ENCODE results near the gene CD109. TPM values are rescaled to one million over a fixed set of nuclear protein-coding genes. Genes with fewer than 3 reads are reported as not detected.
"Not testable (repeated sequence)": the region's sequence is repeated elsewhere in the genome, so short reads cannot be mapped to it uniquely, and the experiment has no call there.

The CD109 gene
- total RNA-seq, 1 experiment from 2014 or later: 8.7 TPM

DNA sequence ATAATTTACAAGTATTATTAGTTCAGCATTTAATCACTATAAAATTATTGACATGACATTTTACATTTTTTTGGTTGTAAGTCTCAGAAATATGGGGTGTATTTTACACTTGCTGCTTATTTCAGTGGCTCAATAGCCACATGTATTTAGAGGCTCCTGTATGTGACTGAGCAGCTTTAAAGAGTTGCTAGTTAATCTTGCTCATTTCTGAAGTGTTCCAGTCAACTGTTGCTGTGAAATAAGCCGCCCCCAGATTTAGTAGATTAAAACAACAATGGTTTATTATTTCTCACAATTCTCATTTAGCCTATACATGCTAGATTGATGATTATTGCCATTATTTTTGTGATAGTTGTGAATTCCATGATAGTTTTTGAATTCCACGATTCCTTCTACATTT is 23.0 kb downstream of the CD109 start:
- Histone ChIP-seq H3K9me3 (ENCODE audit: low read depth, low read length, poor library complexity, severe bottlenecking) (peaks cover 6% of the 10 kb centered on the region), H3K27ac (ENCODE audit: low read depth, low read length, poor library complexity, severe bottlenecking) (no peak overlapping the region), H3K4me1 (ENCODE audit: insufficient read depth, low read length, poor library complexity, severe bottlenecking) (peaks cover 6% of the 10 kb centered on the region), H3K27me3 (replicated peaks; ENCODE audit: insufficient read depth, low read depth, low read length, poor library complexity) (no peaks in the 10 kb centered on the region), H3K4me3 (ENCODE audit: low read depth, low read length, poor library complexity, severe bottlenecking) (no peak overlapping the region), H3K36me3 (ENCODE audit: insufficient read depth, low read length, poor library complexity, severe bottlenecking) (no peaks in the 10 kb centered on the region)
- CTCF ChIA-PET: no interaction called here
- POLR2A ChIA-PET (ENCODE audit: low non-redundant PET): no interaction called here
- intact Hi-C loops (cut with micrococcal nuclease; ENCODE audit: unreplicated experiment): no loop called here
- TF ChIP-seq, protein P1, sequence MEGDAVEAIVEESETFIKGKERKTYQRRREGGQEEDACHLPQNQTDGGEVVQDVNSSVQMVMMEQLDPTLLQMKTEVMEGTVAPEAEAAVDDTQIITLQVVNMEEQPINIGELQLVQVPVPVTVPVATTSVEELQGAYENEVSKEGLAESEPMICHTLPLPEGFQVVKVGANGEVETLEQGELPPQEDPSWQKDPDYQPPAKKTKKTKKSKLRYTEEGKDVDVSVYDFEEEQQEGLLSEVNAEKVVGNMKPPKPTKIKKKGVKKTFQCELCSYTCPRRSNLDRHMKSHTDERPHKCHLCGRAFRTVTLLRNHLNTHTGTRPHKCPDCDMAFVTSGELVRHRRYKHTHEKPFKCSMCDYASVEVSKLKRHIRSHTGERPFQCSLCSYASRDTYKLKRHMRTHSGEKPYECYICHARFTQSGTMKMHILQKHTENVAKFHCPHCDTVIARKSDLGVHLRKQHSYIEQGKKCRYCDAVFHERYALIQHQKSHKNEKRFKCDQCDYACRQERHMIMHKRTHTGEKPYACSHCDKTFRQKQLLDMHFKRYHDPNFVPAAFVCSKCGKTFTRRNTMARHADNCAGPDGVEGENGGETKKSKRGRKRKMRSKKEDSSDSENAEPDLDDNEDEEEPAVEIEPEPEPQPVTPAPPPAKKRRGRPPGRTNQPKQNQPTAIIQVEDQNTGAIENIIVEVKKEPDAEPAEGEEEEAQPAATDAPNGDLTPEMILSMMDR (conservative IDR thresholded peaks at IDR 0.05; ENCODE audit: low read depth, low read length): no peak
- TF ChIP-seq EZH2 (IDR thresholded peaks at IDR 0.05; ENCODE audit: borderline replicate concordance, low read depth, low read length, poor library complexity, severe bottlenecking): no peak
- BruUV-seq (replicated peaks): no TSS peak
- no peak for DNase-seq (ENCODE audit: low spot score)

DNA sequence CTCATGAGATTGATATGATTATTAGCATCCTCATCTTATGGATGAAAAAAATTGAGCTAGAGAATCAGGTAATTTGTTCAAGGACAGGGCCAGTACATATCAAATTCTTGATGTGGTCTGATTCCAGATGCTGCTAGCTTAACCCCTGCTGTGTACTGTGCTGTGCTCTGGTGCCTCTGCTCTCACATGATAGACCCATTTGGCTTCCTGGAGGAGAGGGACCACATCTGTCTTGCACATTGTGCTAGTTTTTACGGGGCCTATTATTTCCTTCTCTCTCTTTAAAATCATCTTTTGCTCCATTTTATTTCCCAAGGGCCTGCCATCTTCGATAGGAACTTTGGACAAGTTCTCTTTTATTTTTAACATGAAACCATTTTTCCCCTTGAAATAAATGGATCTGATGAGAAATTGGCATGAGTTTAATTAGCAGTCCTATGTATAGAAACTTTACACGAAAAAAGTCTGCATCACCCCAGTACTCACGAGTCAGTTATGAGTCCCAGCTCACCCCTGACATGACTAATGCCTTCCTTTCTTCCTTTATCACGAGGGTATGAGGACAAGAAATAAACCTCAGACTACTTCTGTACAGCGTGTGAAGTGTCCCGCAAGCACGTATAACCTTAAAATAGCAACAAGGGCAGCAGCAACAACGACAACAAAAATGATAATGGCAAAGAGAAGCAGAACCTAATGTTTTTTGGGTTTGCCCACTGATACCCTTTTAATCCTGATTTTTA is 26.5 kb downstream of the CD109 start:
- H3K4me1 ChIP-seq (ENCODE audit: insufficient read depth, low read length, poor library complexity, severe bottlenecking): no peaks in the 10 kb centered on the region
- no peaks in the 10 kb centered on the region for H3K36me3 ChIP-seq (ENCODE audit: insufficient read depth, low read length, poor library complexity, severe bottlenecking)
- no peaks in the 10 kb centered on the region for H3K27me3 ChIP-seq (replicated peaks; ENCODE audit: insufficient read depth, low read depth, low read length, poor library complexity)
- H3K9me3 ChIP-seq (ENCODE audit: low read depth, low read length, poor library complexity, severe bottlenecking): no peaks in the 10 kb centered on the region
- no peak overlapping the region for H3K27ac ChIP-seq (ENCODE audit: low read depth, low read length, poor library complexity, severe bottlenecking)
- no peak overlapping the region for H3K4me3 ChIP-seq (ENCODE audit: low read depth, low read length, poor library complexity, severe bottlenecking)
- no peak for DNase-seq (ENCODE audit: low spot score)
- intact Hi-C loops (cut with micrococcal nuclease; ENCODE audit: unreplicated experiment): no loop called here
- POLR2A ChIA-PET (ENCODE audit: low non-redundant PET): no interaction called here
- CTCF ChIA-PET: no interaction called here
- TF ChIP-seq EZH2 (IDR thresholded peaks at IDR 0.05; ENCODE audit: borderline replicate concordance, low read depth, low read length, poor library complexity, severe bottlenecking): no peak
- TF ChIP-seq, protein P1 (conservative IDR thresholded peaks at IDR 0.05; ENCODE audit: low read depth, low read length): no peak
- BruUV-seq (replicated peaks): no TSS peak

DNA sequence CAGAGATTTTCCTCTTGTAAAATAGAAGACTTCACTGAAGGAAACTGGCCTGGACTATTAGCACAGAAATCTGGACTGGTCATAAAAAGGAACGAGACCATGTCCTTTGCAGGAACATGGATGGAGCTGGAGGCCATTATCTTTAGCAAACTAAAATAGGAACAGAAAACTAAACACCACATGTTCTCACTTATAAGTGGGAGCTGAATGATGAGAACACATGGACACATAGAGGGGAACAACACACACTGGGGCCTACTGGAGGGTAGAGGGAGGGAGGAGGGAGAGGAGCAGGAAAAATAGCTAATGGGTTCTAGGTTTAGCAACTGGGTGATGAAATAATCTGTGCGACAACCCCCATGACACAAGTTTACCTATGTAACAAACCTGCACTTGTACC is 27.5 kb downstream of the CD109 start:
- H3K27ac ChIP-seq (ENCODE audit: low read depth, low read length, poor library complexity, severe bottlenecking); intact Hi-C loops (cut with micrococcal nuclease; ENCODE audit: unreplicated experiment); BruUV-seq (replicated peaks); H3K36me3 ChIP-seq (ENCODE audit: insufficient read depth, low read length, poor library complexity, severe bottlenecking); CTCF ChIA-PET; POLR2A ChIA-PET (ENCODE audit: low non-redundant PET); H3K27me3 ChIP-seq (replicated peaks; ENCODE audit: insufficient read depth, low read depth, low read length, poor library complexity); H3K4me3 ChIP-seq (ENCODE audit: low read depth, low read length, poor library complexity, severe bottlenecking); DNase-seq (ENCODE audit: low spot score); H3K4me1 ChIP-seq (ENCODE audit: insufficient read depth, low read length, poor library complexity, severe bottlenecking); H3K9me3 ChIP-seq (ENCODE audit: low read depth, low read length, poor library complexity, severe bottlenecking): not testable (repeated sequence)

DNA sequence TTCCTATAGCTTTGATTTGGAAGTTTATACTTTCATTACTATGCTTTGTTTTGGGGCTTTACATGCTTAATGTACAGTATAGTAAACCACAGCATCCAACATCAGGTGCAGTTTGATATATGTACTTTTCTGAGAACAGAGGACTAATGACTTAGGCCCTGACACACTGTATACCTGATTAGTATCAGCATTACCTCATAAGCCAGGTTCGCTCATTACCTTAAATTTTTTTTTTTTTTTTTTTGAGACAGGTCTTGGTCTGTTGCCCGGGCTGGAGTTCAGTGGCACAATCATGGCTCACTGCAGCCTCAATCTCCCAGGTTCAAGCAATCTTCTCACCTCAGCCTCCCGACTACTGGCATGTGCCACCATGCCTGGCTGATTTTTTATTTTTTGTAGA is 28.4 kb downstream of the CD109 start:
- no peak overlapping the region for H3K27ac ChIP-seq (ENCODE audit: low read depth, low read length, poor library complexity, severe bottlenecking)
- DNase-seq (ENCODE audit: low spot score): no peak
- ChIA-PET POLR2A (ENCODE audit: low non-redundant PET) (no interaction called here), CTCF (no interaction called here)
- H3K36me3 ChIP-seq (ENCODE audit: insufficient read depth, low read length, poor library complexity, severe bottlenecking): no peaks in the 10 kb centered on the region
- TF ChIP-seq EZH2 (IDR thresholded peaks at IDR 0.05; ENCODE audit: borderline replicate concordance, low read depth, low read length, poor library complexity, severe bottlenecking): no peak
- TF ChIP-seq, protein P1 (conservative IDR thresholded peaks at IDR 0.05; ENCODE audit: low read depth, low read length): no peak
- H3K4me1 ChIP-seq (ENCODE audit: insufficient read depth, low read length, poor library complexity, severe bottlenecking): no peaks in the 10 kb centered on the region
- H3K4me3 ChIP-seq (ENCODE audit: low read depth, low read length, poor library complexity, severe bottlenecking): no peak overlapping the region
- no TSS peak for BruUV-seq (replicated peaks)
- H3K9me3 ChIP-seq (ENCODE audit: low read depth, low read length, poor library complexity, severe bottlenecking): no peaks in the 10 kb centered on the region
- no peaks in the 10 kb centered on the region for H3K27me3 ChIP-seq (replicated peaks; ENCODE audit: insufficient read depth, low read depth, low read length, poor library complexity)
- intact Hi-C loops (cut with micrococcal nuclease; ENCODE audit: unreplicated experiment): no loop called here

DNA sequence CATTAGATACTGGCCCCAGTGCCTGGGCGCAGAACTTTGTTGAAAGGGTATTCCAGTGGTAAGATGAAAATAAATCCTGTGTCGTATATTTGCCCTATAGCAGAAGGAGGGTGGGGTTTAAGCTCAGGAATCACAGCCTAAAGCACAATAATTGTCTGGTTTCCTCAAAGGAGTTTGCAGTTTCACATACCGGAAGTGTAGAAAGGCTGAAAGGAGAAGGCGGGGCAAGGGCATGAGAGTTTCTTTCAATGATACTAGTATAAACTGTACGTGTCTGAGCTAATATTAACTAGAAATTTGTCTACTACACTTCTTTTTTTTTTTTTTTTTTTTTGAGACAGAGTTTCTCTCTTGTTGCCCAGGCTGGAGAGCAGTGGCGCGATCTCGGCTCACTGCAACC is 29.2 kb downstream of the CD109 start:
- H3K27me3 ChIP-seq (replicated peaks; ENCODE audit: insufficient read depth, low read depth, low read length, poor library complexity); H3K36me3 ChIP-seq (ENCODE audit: insufficient read depth, low read length, poor library complexity, severe bottlenecking); H3K4me3 ChIP-seq (ENCODE audit: low read depth, low read length, poor library complexity, severe bottlenecking); H3K4me1 ChIP-seq (ENCODE audit: insufficient read depth, low read length, poor library complexity, severe bottlenecking); intact Hi-C loops (cut with micrococcal nuclease; ENCODE audit: unreplicated experiment); POLR2A ChIA-PET (ENCODE audit: low non-redundant PET); H3K9me3 ChIP-seq (ENCODE audit: low read depth, low read length, poor library complexity, severe bottlenecking); H3K27ac ChIP-seq (ENCODE audit: low read depth, low read length, poor library complexity, severe bottlenecking); BruUV-seq (replicated peaks): not testable (repeated sequence)
- DNase-seq (ENCODE audit: low spot score): peak; percentile 40
- CTCF ChIA-PET: interaction anchor here (0.6 kb wide), 1 partner anchor 1486 kb away, joined by 7 read pairs; no protein-coding TSS in a partner anchor

All from A673 (cell line).